Measurements from ENCODE around the gene FGF1. TPM values are rescaled to one million over a fixed set of nuclear protein-coding genes. Genes with fewer than 3 reads are reported as not detected.

FGF1 gene
- total RNA-seq, 3 donors from 2014 or later, result 0.32 to 20.3 (median 6.6) TPM

DNA sequence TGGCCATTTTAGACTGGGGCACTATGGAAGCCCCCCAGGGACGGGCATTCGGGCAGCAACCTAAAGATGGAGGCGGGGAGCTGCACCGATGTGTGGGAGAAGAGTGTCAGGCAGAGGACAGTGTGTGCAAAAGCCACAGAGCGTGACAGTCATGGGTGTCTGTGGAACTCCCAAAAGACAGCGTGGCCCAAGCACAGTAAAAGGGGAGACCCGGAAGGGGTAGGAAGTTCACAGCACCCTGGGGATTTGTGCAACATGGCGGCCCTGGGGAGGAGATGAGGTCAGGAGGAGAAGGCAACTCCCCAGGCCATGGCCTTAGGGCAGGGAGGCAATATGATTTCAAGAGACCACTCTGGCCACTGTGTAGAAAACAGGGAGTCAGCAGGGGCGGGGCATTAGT is 38.9 kb upstream of the FGF1 start:
- Histone ChIP-seq H3K9me3 (no peaks in the 10 kb centered on the region), H3K4me3 (no peak overlapping the region), H3K36me3 (no peaks in the 10 kb centered on the region), H3K27me3 (no peaks in the 10 kb centered on the region), H3K4me1 (peaks cover 0 to 9% of the 10 kb centered on the region in 2 donors), H3K27ac (no peak overlapping the region)
- DNase-seq (ENCODE audit: low spot score in 2 of 2), result no peak
- intact Hi-C loops (cut with DNase I; ENCODE audit: low total_unique reads), result no loop called here
- TF ChIP-seq POLR2A (IDR thresholded peaks at IDR 0.05) (no peak), CTCF (IDR thresholded peaks at IDR 0.05) (no peak), POLR2AphosphoS5 (IDR thresholded peaks at IDR 0.05) (no peak)

- peak in 1 of 2 donors; percentile 52 for DNase-seq (ENCODE audit: low spot score in 2 of 2)
- intact Hi-C loops (cut with DNase I; ENCODE audit: low total_unique reads), result no loop called here
- no peaks in the 10 kb centered on the region for H3K27me3 ChIP-seq
- peaks cover 0 to 9% of the 10 kb centered on the region in 2 donors for H3K4me1 ChIP-seq
- H3K9me3 ChIP-seq, result no peaks in the 10 kb centered on the region
- no peaks in the 10 kb centered on the region for H3K36me3 ChIP-seq
- no peak overlapping the region for H3K4me3 ChIP-seq
- TF ChIP-seq CTCF (IDR thresholded peaks at IDR 0.05) (no peak), POLR2A (IDR thresholded peaks at IDR 0.05) (no peak), POLR2AphosphoS5 (IDR thresholded peaks at IDR 0.05) (no peak)
- H3K27ac ChIP-seq, result peak overlapping the region; percentile 71 to 76
Observed at GRCh38 chr5:142722896-142723295, 37.0 kb upstream of the FGF1 start.

DNA sequence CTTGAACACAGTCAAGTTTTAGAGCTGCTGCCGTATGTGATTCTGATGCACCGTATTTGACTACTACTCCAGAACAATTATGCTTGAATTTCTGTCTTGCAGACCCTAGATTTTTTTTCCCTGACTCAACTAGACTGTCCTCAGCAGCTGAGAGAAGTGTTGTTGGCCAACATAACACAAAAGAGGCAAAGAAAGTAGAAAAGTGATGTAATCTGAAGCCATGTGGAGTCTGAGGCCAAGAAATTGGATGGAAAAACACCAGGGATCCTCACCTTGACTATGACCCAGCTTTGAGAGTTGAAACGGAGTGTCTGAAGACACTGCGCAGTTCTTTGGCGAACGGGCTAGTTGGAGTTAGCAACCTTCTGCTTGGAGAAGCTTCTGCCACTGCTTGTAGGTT is 36.3 kb upstream of the FGF1 start:
- intact Hi-C loops (cut with DNase I; ENCODE audit: low total_unique reads), result no loop called here
- no peak overlapping the region for H3K4me3 ChIP-seq
- H3K4me1 ChIP-seq, result peaks cover 0 to 9% of the 10 kb centered on the region in 2 donors
- DNase-seq (ENCODE audit: low spot score in 2 of 2), result no peak
- H3K9me3 ChIP-seq, result no peaks in the 10 kb centered on the region
- no peaks in the 10 kb centered on the region for H3K36me3 ChIP-seq
- no peaks in the 10 kb centered on the region for H3K27me3 ChIP-seq
- H3K27ac ChIP-seq, result peak overlapping the region; percentile 71 to 76
- no peak for TF ChIP-seq POLR2AphosphoS5 (IDR thresholded peaks at IDR 0.05)
- TF ChIP-seq CTCF (IDR thresholded peaks at IDR 0.05), result no peak
- TF ChIP-seq POLR2A (IDR thresholded peaks at IDR 0.05), result no peak

- H3K9me3 ChIP-seq, result no peaks in the 10 kb centered on the region
- DNase-seq (ENCODE audit: low spot score in 2 of 2), result peak; percentile 60 to 79
- TF ChIP-seq POLR2AphosphoS5 (IDR thresholded peaks at IDR 0.05) (no peak), POLR2A (IDR thresholded peaks at IDR 0.05) (no peak), CTCF (IDR thresholded peaks at IDR 0.05) (no peak)
- no peak overlapping the region for H3K4me3 ChIP-seq
- no peaks in the 10 kb centered on the region for H3K36me3 ChIP-seq
- H3K27ac ChIP-seq, result peak overlapping the region; percentile 32 to 54
- no peaks in the 10 kb centered on the region for H3K27me3 ChIP-seq
- H3K4me1 ChIP-seq, result peaks cover 0 to 9% of the 10 kb centered on the region in 2 donors
- intact Hi-C loops (cut with DNase I; ENCODE audit: low total_unique reads), result no loop called here
Observed at GRCh38 chr5:142720641-142721271, 34.9 kb upstream of the FGF1 start.

GRCh38 chr5:142719836-142720370 is 34.0 kb upstream of the FGF1 start:
- intact Hi-C loops (cut with DNase I; ENCODE audit: low total_unique reads), result loop anchor here (5.0 kb wide), 1 partner anchor 157 kb away; no protein-coding TSS in a partner anchor
- Histone ChIP-seq H3K36me3 (no peaks in the 10 kb centered on the region), H3K4me3 (no peak overlapping the region), H3K27ac (no peak overlapping the region), H3K27me3 (no peaks in the 10 kb centered on the region), H3K4me1 (peaks cover 0 to 9% of the 10 kb centered on the region in 2 donors), H3K9me3 (no peaks in the 10 kb centered on the region)
- no peak for DNase-seq (ENCODE audit: low spot score in 2 of 2)
- TF ChIP-seq POLR2AphosphoS5 (IDR thresholded peaks at IDR 0.05) (no peak), CTCF (IDR thresholded peaks at IDR 0.05) (no peak), POLR2A (IDR thresholded peaks at IDR 0.05) (no peak)

Measured in breast epithelium (tissue), 4 donors.